DND-41 (cell line): ENCODE measurements around the gene LST1.

Experiments
- CTCF ChIP-seq: IDR thresholded peaks from 2 replicates; pipeline ENCODE4 v1.5.1; 2012; ENCODE audit warnings: borderline replicate concordance, low read length, moderate library complexity, mild to moderate bottlenecking; ENCODE audit not compliant: poor library complexity, severe bottlenecking; ENCODE audit errors: extremely low read depth
- EZH2 ChIP-seq: IDR thresholded peaks from 3 replicates; pipeline ENCODE4 v1.6.1; 2012; ENCODE audit warnings: borderline replicate concordance, low read depth, mild to moderate bottlenecking, moderate library complexity, low read length, inconsistent platforms; ENCODE audit not compliant: severe bottlenecking

- TF ChIP-seq CTCF = no peak
- TF ChIP-seq EZH2 = no peak
These were observed 45.7 kb downstream of the LST1 start for GRCh38 chr6:31631681-31632278.
